Osteoblast (primary cell): ENCODE measurements around the gene GLIS2. TPM values are rescaled to one million over a fixed set of nuclear protein-coding genes. Genes with fewer than 3 reads are reported as not detected.

Experiments
- DNase-seq: peaks from one replicate; pipeline ENCODE4 v3.0.0; 2011; ENCODE audit warnings: low spot score, mixed read lengths; ENCODE audit not compliant: insufficient read length; ENCODE audit errors: missing footprints
- H2AFZ ChIP-seq: 2 replicates; pipeline ENCODE4 v1.6.0; 2011; ENCODE audit warnings: mild to moderate bottlenecking, low read length
- H3K27ac ChIP-seq: 2 replicates; pipeline ENCODE4 v1.5.1; 2011; ENCODE audit warnings: mild to moderate bottlenecking, low read depth, low read length, moderate library complexity
- H3K27me3 ChIP-seq: 2 replicates; pipeline ENCODE4 v1.6.0; 2012; ENCODE audit warnings: mild to moderate bottlenecking, control low read depth, inconsistent platforms, low read length, moderate library complexity; ENCODE audit not compliant: insufficient read depth
- H3K36me3 ChIP-seq: 2 replicates; pipeline ENCODE4 v1.5.1; 2011; ENCODE audit warnings: mild to moderate bottlenecking, low read length, control low read depth, moderate library complexity; ENCODE audit not compliant: insufficient read depth
- H3K4me1 ChIP-seq: 2 replicates; pipeline ENCODE4 v1.5.1; 2011; ENCODE audit warnings: mild to moderate bottlenecking, low read length, control low read depth, moderate library complexity; ENCODE audit not compliant: insufficient read depth
- H3K4me2 ChIP-seq: 2 replicates; pipeline ENCODE4 v1.6.0; 2011; ENCODE audit warnings: mild to moderate bottlenecking, low read length; ENCODE audit not compliant: insufficient read depth
- H3K4me3 ChIP-seq: fragments of 200-600 bp; sonication (generic); 3 replicates; pipeline ENCODE4 v1.5.1; 2012; ENCODE audit warnings: mild to moderate bottlenecking, low read length, inconsistent platforms; ENCODE audit not compliant: insufficient read depth
- H3K79me2 ChIP-seq: 2 replicates; pipeline ENCODE4 v1.6.0; 2012; ENCODE audit warnings: mild to moderate bottlenecking, low read length, control low read depth, inconsistent platforms; ENCODE audit not compliant: insufficient read depth
- H3K9me3 ChIP-seq: 2 replicates; pipeline ENCODE4 v1.5.1; 2011; ENCODE audit warnings: low read depth, low read length, control low read depth
- H4K20me1 ChIP-seq: 2 replicates; pipeline ENCODE4 v1.6.0; 2012; ENCODE audit warnings: mild to moderate bottlenecking, low read length, control low read depth; ENCODE audit not compliant: insufficient read depth
- total RNA-seq: library from RNA; depleted of rRNA; stranded (reverse); fragments of >200 nt; gene quantifications from 2 replicates; pipeline ENCODE4 v1.2.3, GENCODE V29; 2012
- TF ChIP-seq, protein P1 (sequence below): IDR thresholded peaks from 2 replicates; pipeline ENCODE4 v1.5.1; 2011; ENCODE audit warnings: mild to moderate bottlenecking, low read depth, low read length, moderate library complexity; ENCODE audit errors: extremely low read depth

Gene GLIS2
- total RNA-seq, 1 donor = 5.4 TPM

DNA sequence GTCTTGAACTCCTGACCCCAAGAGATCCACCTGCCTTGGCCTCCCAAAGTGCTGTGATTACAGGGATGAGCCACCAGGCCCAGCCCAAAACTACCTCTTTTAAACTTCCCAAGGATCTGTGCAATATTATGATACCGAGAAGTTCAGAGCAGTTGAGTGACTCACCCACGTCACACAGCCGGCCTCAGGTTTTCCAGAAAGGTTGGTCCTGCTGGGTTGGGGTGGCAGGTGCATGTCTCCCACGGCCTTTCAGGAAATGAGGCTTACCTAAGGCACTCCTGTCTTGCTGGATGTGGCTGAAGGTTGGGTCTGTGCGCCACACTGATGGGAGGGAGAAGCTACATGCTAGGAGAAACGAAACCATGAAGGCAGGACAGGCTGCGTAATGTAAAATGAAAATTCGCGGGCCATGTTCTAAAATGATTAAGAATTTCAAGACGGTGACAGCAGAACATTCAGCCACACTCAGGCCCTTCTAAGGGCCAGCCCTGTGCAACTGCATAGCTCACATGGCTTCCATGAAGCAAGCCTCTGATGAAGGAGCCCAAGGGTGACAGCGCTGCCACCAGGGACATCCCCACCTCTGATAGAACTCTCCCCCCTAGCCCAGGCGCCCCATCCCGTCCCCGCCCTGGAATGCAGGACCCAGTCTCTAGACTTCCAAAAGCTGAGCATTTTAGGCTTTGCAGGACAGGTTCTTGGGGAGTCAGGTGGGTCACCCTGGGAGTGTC is 6.6 kb upstream of the GLIS2 start:
- Histone ChIP-seq H4K20me1 (no peaks in the 10 kb centered on the region), H3K36me3 (no peaks in the 10 kb centered on the region), H2AFZ (no peak overlapping the region), H3K27me3 (no peaks in the 10 kb centered on the region), H3K4me3 (no peak overlapping the region), H3K4me1 (peaks cover 11% of the 10 kb centered on the region), H3K27ac (peak overlapping the region; percentile 54), H3K4me2 (no peak overlapping the region), H3K9me3 (no peaks in the 10 kb centered on the region), H3K79me2 (peaks cover 8% of the 10 kb centered on the region)
- TF ChIP-seq, protein P1, sequence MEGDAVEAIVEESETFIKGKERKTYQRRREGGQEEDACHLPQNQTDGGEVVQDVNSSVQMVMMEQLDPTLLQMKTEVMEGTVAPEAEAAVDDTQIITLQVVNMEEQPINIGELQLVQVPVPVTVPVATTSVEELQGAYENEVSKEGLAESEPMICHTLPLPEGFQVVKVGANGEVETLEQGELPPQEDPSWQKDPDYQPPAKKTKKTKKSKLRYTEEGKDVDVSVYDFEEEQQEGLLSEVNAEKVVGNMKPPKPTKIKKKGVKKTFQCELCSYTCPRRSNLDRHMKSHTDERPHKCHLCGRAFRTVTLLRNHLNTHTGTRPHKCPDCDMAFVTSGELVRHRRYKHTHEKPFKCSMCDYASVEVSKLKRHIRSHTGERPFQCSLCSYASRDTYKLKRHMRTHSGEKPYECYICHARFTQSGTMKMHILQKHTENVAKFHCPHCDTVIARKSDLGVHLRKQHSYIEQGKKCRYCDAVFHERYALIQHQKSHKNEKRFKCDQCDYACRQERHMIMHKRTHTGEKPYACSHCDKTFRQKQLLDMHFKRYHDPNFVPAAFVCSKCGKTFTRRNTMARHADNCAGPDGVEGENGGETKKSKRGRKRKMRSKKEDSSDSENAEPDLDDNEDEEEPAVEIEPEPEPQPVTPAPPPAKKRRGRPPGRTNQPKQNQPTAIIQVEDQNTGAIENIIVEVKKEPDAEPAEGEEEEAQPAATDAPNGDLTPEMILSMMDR = no peak
- peak; percentile 76 for DNase-seq

DNA sequence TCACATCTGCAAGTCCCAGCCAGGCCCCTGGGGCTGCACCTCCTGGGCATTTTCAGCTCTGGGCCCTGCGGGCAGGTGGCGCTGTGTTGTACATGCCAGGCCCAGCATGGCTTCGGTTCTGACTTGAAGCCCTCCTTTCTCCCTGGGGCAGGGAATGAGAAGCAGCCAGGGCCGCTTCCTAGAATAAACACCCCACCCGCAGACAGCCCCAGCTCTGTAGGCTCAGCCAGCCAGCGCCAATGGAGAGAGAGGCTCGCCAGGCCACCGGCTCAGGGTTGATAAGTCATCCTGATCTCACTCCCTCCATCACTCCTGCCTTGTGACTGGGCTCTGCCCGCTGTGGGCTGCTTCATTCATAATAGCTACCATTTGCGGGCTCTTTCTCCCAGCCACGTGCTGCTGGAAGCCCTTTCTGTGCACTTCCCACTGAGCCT is 6.0 kb upstream of the GLIS2 start:
- H2AFZ ChIP-seq = peak overlapping the region; percentile 77
- no peaks in the 10 kb centered on the region for H3K27me3 ChIP-seq
- DNase-seq = peak; percentile 98
- H3K9me3 ChIP-seq = no peaks in the 10 kb centered on the region
- no peaks in the 10 kb centered on the region for H4K20me1 ChIP-seq
- H3K4me3 ChIP-seq = no peak overlapping the region
- H3K4me1 ChIP-seq = peaks cover 11% of the 10 kb centered on the region
- H3K4me2 ChIP-seq = no peak overlapping the region
- no peaks in the 10 kb centered on the region for H3K36me3 ChIP-seq
- peaks cover 8% of the 10 kb centered on the region for H3K79me2 ChIP-seq
- peak overlapping the region; percentile 54 for H3K27ac ChIP-seq
- TF ChIP-seq, protein P1 = peak; percentile 67

DNA sequence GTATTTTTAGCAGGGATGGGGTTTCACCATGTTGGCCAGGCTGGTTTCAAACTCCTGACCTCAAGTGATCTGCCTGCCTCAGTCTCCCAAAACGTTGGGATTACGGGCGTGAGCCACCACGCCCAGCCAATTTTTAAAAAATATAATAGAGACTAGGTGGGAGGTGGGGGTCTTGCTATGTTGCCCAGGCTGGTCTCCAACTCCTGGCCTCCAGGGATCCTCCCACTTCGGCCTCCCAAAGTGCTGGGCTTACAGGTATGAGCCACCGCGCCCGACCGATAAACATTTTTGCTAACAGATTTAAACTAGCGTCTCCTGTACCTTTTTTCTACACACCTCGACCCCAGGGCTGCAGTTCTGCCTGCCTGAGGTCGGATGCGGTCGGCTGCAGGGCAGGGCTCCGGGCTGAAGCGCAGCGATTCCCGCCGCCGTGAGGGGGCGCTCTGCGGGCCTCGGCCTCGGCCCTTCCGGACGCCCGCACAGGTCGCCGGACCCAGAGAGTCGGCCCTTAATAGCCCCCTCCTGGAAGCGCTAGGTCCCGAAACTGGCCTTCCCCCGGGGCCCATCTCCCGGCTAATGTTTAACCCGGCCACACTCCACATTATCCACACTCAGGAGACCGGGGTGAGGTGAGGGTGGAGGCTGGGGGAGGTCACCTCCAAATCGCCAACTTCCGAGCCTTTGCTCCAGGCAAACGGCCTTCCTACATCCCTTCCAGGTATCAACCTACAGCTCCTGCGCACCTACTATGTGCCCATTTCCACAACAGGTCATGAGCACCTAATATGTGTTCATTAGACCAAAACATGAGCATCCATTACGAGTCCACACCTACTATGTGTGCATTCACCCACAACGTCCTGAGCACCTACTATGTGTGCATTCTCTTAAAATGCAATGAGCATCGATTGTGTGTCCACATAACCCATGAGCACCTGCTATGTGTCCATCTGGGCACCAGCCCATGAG is 2.0 kb upstream of the GLIS2 start:
- H3K27ac ChIP-seq = no peak overlapping the region
- H3K36me3 ChIP-seq = no peaks in the 10 kb centered on the region
- peaks cover 26% of the 10 kb centered on the region for H3K79me2 ChIP-seq
- peaks cover 25% of the 10 kb centered on the region for H4K20me1 ChIP-seq
- H3K9me3 ChIP-seq = no peaks in the 10 kb centered on the region
- H3K27me3 ChIP-seq = no peaks in the 10 kb centered on the region
- H3K4me1 ChIP-seq = peaks cover 25% of the 10 kb centered on the region
- no peak overlapping the region for H2AFZ ChIP-seq
- H3K4me3 ChIP-seq = peak overlapping the region; percentile 3
- TF ChIP-seq, protein P1 = peak; percentile 62
- no peak overlapping the region for H3K4me2 ChIP-seq
- DNase-seq = peak; percentile 96
